Measurements from ENCODE around the gene RNF150. TPM values are rescaled to one million over a fixed set of nuclear protein-coding genes. Genes with fewer than 3 reads are reported as not detected.

RNF150 gene
- total RNA-seq, 2 experiments from 2014 or later: not detected

GRCh38 chr4:140935254-140935653 is 198.0 kb downstream of the RNF150 start:
- DNase-seq: no peak
- CTCF ChIA-PET: no interaction called here
- Mint-ChIP-seq H3K27ac (no peak overlapping the region), H3K9me3 (no peaks in the 10 kb centered on the region), H3K4me1 (ENCODE audit: low read depth) (no peaks in the 10 kb centered on the region), H3K36me3 (ENCODE audit: low read depth) (no peaks in the 10 kb centered on the region), H3K27me3 (ENCODE audit: low read depth) (peaks cover 23% of the 10 kb centered on the region), H3K4me3 (no peak overlapping the region)
- intact Hi-C loops (cut with micrococcal nuclease): no loop called here

DNA sequence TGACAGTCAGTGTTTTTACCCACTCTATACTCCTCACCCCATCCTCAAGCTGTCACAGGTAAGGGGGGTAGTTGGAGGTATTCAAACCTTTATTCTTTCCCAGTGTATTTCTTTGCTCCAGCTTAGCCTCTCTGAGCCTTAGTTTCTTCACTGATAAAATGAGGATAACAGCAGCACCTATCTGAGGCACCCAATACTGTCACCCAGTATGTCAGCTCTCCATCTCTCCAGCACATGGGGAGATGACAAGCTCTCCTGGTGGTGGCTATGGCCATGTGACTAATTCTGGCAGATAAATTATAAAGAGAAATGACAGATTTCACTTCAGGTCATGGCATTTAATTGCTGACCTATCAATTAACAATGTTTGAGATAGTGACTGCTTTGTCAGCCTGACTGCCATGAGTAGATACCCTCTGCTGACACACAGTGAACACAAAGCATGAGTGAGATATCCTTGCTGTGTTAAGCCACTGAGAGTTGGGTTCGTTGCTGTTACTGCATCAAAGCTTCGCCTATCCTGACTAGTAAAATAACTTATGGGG is 200.7 kb downstream of the RNF150 start:
- H3K36me3 Mint-ChIP-seq (ENCODE audit: low read depth): no peaks in the 10 kb centered on the region
- no peaks in the 10 kb centered on the region for H3K9me3 Mint-ChIP-seq
- H3K4me3 Mint-ChIP-seq: no peak overlapping the region
- no peaks in the 10 kb centered on the region for H3K4me1 Mint-ChIP-seq (ENCODE audit: low read depth)
- CTCF ChIA-PET: interaction anchor here (0.6 kb wide), 1 partner anchor 75 kb away, joined by 3 read pairs; no protein-coding TSS in a partner anchor
- intact Hi-C loops (cut with micrococcal nuclease): no loop called here
- H3K27me3 Mint-ChIP-seq (ENCODE audit: low read depth): peaks cover 27% of the 10 kb centered on the region
- DNase-seq: no peak
- no peak overlapping the region for H3K27ac Mint-ChIP-seq

GRCh38 chr4:140931911-140932310 is 201.4 kb downstream of the RNF150 start:
- CTCF ChIA-PET: no interaction called here
- DNase-seq: no peak
- Mint-ChIP-seq H3K27me3 (ENCODE audit: low read depth) (peaks cover 27% of the 10 kb centered on the region), H3K36me3 (ENCODE audit: low read depth) (no peaks in the 10 kb centered on the region), H3K27ac (no peak overlapping the region), H3K9me3 (no peaks in the 10 kb centered on the region), H3K4me1 (ENCODE audit: low read depth) (no peaks in the 10 kb centered on the region), H3K4me3 (no peak overlapping the region)
- intact Hi-C loops (cut with micrococcal nuclease): no loop called here

GRCh38 chr4:140930557-140930956 is 202.7 kb downstream of the RNF150 start:
- no peak overlapping the region for H3K27ac Mint-ChIP-seq
- H3K36me3 Mint-ChIP-seq (ENCODE audit: low read depth): no peaks in the 10 kb centered on the region
- H3K27me3 Mint-ChIP-seq (ENCODE audit: low read depth): peaks cover 27% of the 10 kb centered on the region
- H3K4me1 Mint-ChIP-seq (ENCODE audit: low read depth): no peaks in the 10 kb centered on the region
- intact Hi-C loops (cut with micrococcal nuclease): no loop called here
- no peak overlapping the region for H3K4me3 Mint-ChIP-seq
- no peaks in the 10 kb centered on the region for H3K9me3 Mint-ChIP-seq
- DNase-seq: no peak
- CTCF ChIA-PET: no interaction called here

- H3K27me3 Mint-ChIP-seq (ENCODE audit: low read depth): peaks cover 27% of the 10 kb centered on the region
- no peak for DNase-seq
- CTCF ChIA-PET: no interaction called here
- H3K27ac Mint-ChIP-seq: no peak overlapping the region
- no peaks in the 10 kb centered on the region for H3K4me1 Mint-ChIP-seq (ENCODE audit: low read depth)
- no peaks in the 10 kb centered on the region for H3K9me3 Mint-ChIP-seq
- no peak overlapping the region for H3K4me3 Mint-ChIP-seq
- intact Hi-C loops (cut with micrococcal nuclease): no loop called here
- H3K36me3 Mint-ChIP-seq (ENCODE audit: low read depth): no peaks in the 10 kb centered on the region
Measured at GRCh38 chr4:140930011-140930410, 203.3 kb downstream of the RNF150 start.

GRCh38 chr4:140928880-140929279 is 204.4 kb downstream of the RNF150 start:
- Mint-ChIP-seq H3K27me3 (ENCODE audit: low read depth) (peaks cover 27% of the 10 kb centered on the region), H3K9me3 (no peaks in the 10 kb centered on the region), H3K27ac (no peak overlapping the region), H3K4me1 (ENCODE audit: low read depth) (no peaks in the 10 kb centered on the region), H3K4me3 (no peak overlapping the region), H3K36me3 (ENCODE audit: low read depth) (no peaks in the 10 kb centered on the region)
- CTCF ChIA-PET: no interaction called here
- intact Hi-C loops (cut with micrococcal nuclease): no loop called here
- no peak for DNase-seq

- H3K4me3 Mint-ChIP-seq: no peak overlapping the region
- no peaks in the 10 kb centered on the region for H3K4me1 Mint-ChIP-seq (ENCODE audit: low read depth)
- CTCF ChIA-PET: no interaction called here
- no peak for DNase-seq
- peaks cover 14% of the 10 kb centered on the region for H3K27me3 Mint-ChIP-seq (ENCODE audit: low read depth)
- H3K9me3 Mint-ChIP-seq: no peaks in the 10 kb centered on the region
- no peaks in the 10 kb centered on the region for H3K36me3 Mint-ChIP-seq (ENCODE audit: low read depth)
- intact Hi-C loops (cut with micrococcal nuclease): no loop called here
- no peak overlapping the region for H3K27ac Mint-ChIP-seq
Measured at GRCh38 chr4:140926672-140927071, 206.6 kb downstream of the RNF150 start.

- Mint-ChIP-seq H3K36me3 (ENCODE audit: low read depth) (no peaks in the 10 kb centered on the region), H3K27ac (no peak overlapping the region), H3K27me3 (ENCODE audit: low read depth) (peaks cover 5% of the 10 kb centered on the region), H3K4me1 (ENCODE audit: low read depth) (no peaks in the 10 kb centered on the region), H3K4me3 (no peak overlapping the region), H3K9me3 (no peaks in the 10 kb centered on the region)
- CTCF ChIA-PET: no interaction called here
- DNase-seq: no peak
- intact Hi-C loops (cut with micrococcal nuclease): no loop called here
Measured at GRCh38 chr4:140925417-140925816, 207.9 kb downstream of the RNF150 start.

GRCh38 chr4:140924761-140925392 is 208.4 kb downstream of the RNF150 start:
- DNase-seq: no peak
- H3K4me3 Mint-ChIP-seq: no peak overlapping the region
- no peaks in the 10 kb centered on the region for H3K36me3 Mint-ChIP-seq (ENCODE audit: low read depth)
- H3K27ac Mint-ChIP-seq: no peak overlapping the region
- no peaks in the 10 kb centered on the region for H3K4me1 Mint-ChIP-seq (ENCODE audit: low read depth)
- CTCF ChIA-PET: no interaction called here
- peaks cover 3% of the 10 kb centered on the region for H3K27me3 Mint-ChIP-seq (ENCODE audit: low read depth)
- H3K9me3 Mint-ChIP-seq: no peaks in the 10 kb centered on the region
- intact Hi-C loops (cut with micrococcal nuclease): no loop called here

- Mint-ChIP-seq H3K36me3 (ENCODE audit: low read depth) (no peaks in the 10 kb centered on the region), H3K27ac (no peak overlapping the region), H3K4me1 (ENCODE audit: low read depth) (no peaks in the 10 kb centered on the region), H3K9me3 (no peaks in the 10 kb centered on the region), H3K4me3 (no peak overlapping the region), H3K27me3 (ENCODE audit: low read depth) (peaks cover 5% of the 10 kb centered on the region)
- intact Hi-C loops (cut with micrococcal nuclease): no loop called here
- CTCF ChIA-PET: no interaction called here
- no peak for DNase-seq
Measured at GRCh38 chr4:140906993-140907962, 226.0 kb downstream of the RNF150 start.

DNA sequence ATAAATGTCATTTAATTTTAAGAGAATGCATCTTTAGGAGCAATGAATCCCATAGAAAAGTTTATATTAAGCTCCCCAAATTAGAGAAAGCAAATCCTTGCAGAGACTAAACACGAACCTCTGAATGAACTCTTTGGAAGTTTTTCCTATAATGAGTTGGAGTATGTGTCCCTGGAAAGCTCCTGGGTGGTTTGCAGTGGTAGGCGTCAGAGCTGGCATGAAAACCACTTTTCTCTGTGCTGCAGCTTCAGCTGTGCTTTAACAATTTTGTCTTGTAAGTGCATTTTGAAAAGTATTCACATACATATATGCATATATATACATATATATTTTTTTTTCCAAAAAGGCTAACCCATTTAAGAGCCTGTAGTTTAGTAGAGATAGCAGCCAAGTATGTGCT is 228.4 kb downstream of the RNF150 start:
- Mint-ChIP-seq H3K4me1 (ENCODE audit: low read depth) (no peaks in the 10 kb centered on the region), H3K9me3 (no peaks in the 10 kb centered on the region), H3K4me3 (no peak overlapping the region), H3K27me3 (ENCODE audit: low read depth) (peaks cover 7% of the 10 kb centered on the region), H3K27ac (no peak overlapping the region), H3K36me3 (ENCODE audit: low read depth) (no peaks in the 10 kb centered on the region)
- CTCF ChIA-PET: no interaction called here
- DNase-seq: no peak
- intact Hi-C loops (cut with micrococcal nuclease): no loop called here

DNA sequence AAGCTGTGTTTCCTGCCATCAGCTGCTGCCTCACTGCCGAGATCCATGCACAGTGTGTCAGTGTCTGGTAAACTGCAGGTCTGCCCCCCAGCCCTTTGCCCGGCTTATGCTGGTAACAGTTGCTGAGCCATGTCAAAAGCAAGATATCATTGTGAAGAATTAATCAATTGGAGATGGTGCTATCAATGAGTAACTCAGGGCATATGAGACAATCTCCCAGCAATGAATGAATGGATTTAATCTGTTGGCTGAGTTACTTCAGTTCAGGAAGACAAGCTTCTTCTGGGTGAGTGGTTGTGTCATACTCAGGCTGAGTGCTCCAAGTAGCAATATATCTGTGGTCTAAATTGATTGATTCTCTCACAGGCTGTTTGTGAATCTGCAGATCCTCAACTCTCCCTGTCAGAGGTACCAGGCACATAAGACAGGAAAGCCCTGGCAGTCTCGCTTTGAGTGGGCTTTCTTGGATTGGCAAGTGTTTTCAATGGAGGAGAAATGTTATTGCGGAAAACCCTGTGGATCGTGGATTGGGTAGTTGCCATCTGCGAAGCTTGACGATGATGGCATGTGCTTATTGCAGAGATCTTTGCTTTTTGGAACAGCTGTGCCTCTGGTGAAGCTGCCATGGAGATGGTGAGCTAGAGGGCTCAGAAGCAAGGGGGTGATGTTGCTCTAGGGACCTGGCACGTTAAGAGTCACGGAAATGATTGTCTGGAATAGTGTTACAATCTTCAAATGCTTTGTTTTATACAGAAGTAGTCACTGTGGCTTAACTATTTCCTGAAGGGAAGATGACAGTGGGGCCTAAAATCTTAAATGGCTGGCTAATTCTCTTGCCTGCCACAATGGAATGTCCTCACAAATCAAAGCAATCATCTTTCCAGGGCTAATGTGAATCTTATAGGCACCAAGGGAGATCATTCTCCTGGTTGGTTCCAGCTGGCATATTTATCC is 229.5 kb downstream of the RNF150 start:
- CTCF ChIA-PET: interaction anchor here (0.6 kb wide), 1 partner anchor 20 kb away, joined by 3 read pairs; no protein-coding TSS in a partner anchor
- H3K27ac Mint-ChIP-seq: no peak overlapping the region
- H3K27me3 Mint-ChIP-seq (ENCODE audit: low read depth): peaks cover 7% of the 10 kb centered on the region
- intact Hi-C loops (cut with micrococcal nuclease): no loop called here
- no peak overlapping the region for H3K4me3 Mint-ChIP-seq
- no peaks in the 10 kb centered on the region for H3K9me3 Mint-ChIP-seq
- H3K36me3 Mint-ChIP-seq (ENCODE audit: low read depth): no peaks in the 10 kb centered on the region
- no peak for DNase-seq
- no peaks in the 10 kb centered on the region for H3K4me1 Mint-ChIP-seq (ENCODE audit: low read depth)
